Endodermal cell (in vitro differentiated cells): Measurements from ENCODE around the gene C6orf58. TPM values are rescaled to one million over a fixed set of nuclear protein-coding genes. Genes with fewer than 3 reads are reported as not detected.

Source experiments
- DNase-seq: peaks from one replicate; pipeline ENCODE4 v3.0.0-alpha.2; 2017
- H3K27ac ChIP-seq: 2 replicates; pipeline ENCODE4 v1.5.1; 2013; ENCODE audit warnings: mild to moderate bottlenecking, low read depth, low read length, moderate library complexity
- H3K27me3 ChIP-seq: 2 replicates; pipeline ENCODE4 v1.6.1; 2013; ENCODE audit warnings: mild to moderate bottlenecking, low read length, moderate library complexity; ENCODE audit not compliant: insufficient read depth, control insufficient read depth, poor library complexity, severe bottlenecking
- H3K36me3 ChIP-seq: 2 replicates; pipeline ENCODE4 v1.7.0; 2013; ENCODE audit warnings: mild to moderate bottlenecking, low read length, moderate library complexity; ENCODE audit not compliant: control insufficient read depth, insufficient read depth
- H3K4me1 ChIP-seq: one replicate; pipeline ENCODE4 v1.7.0; 2013; ENCODE audit warnings: low read length; ENCODE audit not compliant: control insufficient read depth, insufficient read depth
- H3K4me3 ChIP-seq: 2 replicates; pipeline ENCODE4 v1.5.1; 2013; ENCODE audit warnings: mild to moderate bottlenecking, low read length, moderate library complexity
- H3K9ac ChIP-seq: 2 replicates; pipeline ENCODE4 v1.6.1; 2013; ENCODE audit warnings: mild to moderate bottlenecking, low read length, moderate library complexity; ENCODE audit not compliant: poor library complexity, severe bottlenecking; ENCODE audit errors: extremely low read depth
- H3K9me3 ChIP-seq: 2 replicates; pipeline ENCODE4 v1.6.1; 2013; ENCODE audit warnings: mild to moderate bottlenecking, low read length, moderate library complexity; ENCODE audit not compliant: control insufficient read depth
- H3K27ac Mint-ChIP-seq: 2 replicates; pipeline ENCODE4 v1.8.0; 2020; ENCODE audit warnings: mixed read lengths
- H3K27me3 Mint-ChIP-seq: 2 replicates; pipeline ENCODE4 v1.8.0; 2021; ENCODE audit warnings: mild to moderate bottlenecking, mixed read lengths; ENCODE audit not compliant: insufficient read depth
- H3K36me3 Mint-ChIP-seq: 2 replicates; pipeline ENCODE4 v1.8.0; 2020; ENCODE audit warnings: low read depth, mixed read lengths
- H3K4me1 Mint-ChIP-seq: 2 replicates; pipeline ENCODE4 v1.8.0; 2020; ENCODE audit warnings: mixed read lengths
- H3K4me3 Mint-ChIP-seq: 2 replicates; pipeline ENCODE4 v1.8.0; 2020; ENCODE audit warnings: mild to moderate bottlenecking, moderate library complexity, mixed read lengths
- H3K9me3 Mint-ChIP-seq: 2 replicates; pipeline ENCODE4 v1.8.0; 2020; ENCODE audit warnings: mild to moderate bottlenecking, mixed read lengths
- WGBS, 2 experiments: methylation state at CpG; one replicate each; pipeline versions ENCODE4 v1.1.5 to v1.1.7; 2013; ENCODE audit warnings: missing lambda C conversion rate in 2 of 2, mixed read lengths in 1 of 2; ENCODE audit not compliant: insufficient coverage in 1 of 2, insufficient read length in 1 of 2; 5-methylcytosine and 5-hydroxymethylcytosine counted together
- total RNA-seq, 2 donors: library from RNA; stranded (reverse); fragmentation: NEBNext Ultra II Directional in 1 of 2; extraction: Animal tissue kit (Norgen Biotek cat#: 25700) in 1 of 2; gene quantifications; 2 replicates in 1 of 2; 3 replicates in 1 of 2; pipeline ENCODE4 v1.2.1, GENCODE V29; 2021
- TF ChIP-seq, protein P1 (sequence below): fragments of 200-600 bp; sonication (generic); conservative IDR thresholded peaks from 2 replicates; pipeline ENCODE4 v1.5.0; 2021; ENCODE audit warnings: antibody characterized with exemption, mild to moderate bottlenecking

The C6orf58 gene
- total RNA-seq, 2 donors from 2014 or later, result not detected

DNA sequence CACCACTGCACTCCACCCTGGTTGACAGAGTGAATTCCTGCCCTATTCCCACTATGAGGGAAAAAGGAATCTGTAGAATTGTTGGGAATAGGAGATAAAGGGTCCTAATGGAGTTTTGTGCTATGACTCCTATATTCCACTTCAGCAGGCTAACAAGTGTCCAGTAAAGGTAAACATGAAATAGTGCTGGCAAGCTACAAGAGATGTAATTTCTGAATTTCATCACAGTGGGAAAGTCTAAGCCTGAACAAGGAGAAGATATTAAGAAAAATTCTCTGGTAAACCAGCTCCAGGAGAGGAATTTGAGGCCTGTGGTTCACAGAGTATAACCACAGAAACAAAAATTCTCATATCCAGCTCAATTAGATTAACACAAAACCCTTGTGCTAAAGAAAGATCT lies 10.3 kb upstream of the C6orf58 start:
- Mint-ChIP-seq H3K9me3 (no peaks in the 10 kb centered on the region), H3K27ac (no peak overlapping the region)

DNA sequence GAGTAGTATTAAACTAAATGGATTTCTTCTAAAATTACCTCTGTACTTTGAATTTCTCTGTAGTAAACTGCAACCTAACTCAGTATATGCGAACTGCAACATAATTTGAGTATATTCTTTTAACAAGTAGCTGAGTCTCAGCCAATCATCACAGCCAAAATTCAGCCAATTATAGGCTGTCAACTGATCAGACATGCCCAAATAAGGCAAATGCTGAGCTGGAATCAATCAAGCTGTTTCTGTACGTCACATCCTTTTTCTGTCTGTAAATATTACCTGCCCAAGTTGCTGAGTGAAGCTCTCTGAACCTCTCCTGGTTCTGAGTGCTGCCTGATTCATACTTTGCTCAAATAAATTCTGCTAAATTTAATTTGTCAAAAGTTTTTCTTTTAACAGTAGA lies 9.5 kb upstream of the C6orf58 start:
- Histone ChIP-seq H3K9ac (no peak overlapping the region), H3K4me3 (no peak overlapping the region), H3K27me3 (no peaks in the 10 kb centered on the region), H3K27ac (no peak overlapping the region), H3K4me1 (no peaks in the 10 kb centered on the region), H3K9me3 (no peaks in the 10 kb centered on the region), H3K36me3 (no peaks in the 10 kb centered on the region)
- 88 to 99% methylated on average over 2 of the region's 2 CpGs for WGBS, 2 experiments
- Mint-ChIP-seq H3K36me3 (no peaks in the 10 kb centered on the region), H3K4me3 (no peak overlapping the region), H3K4me1 (no peaks in the 10 kb centered on the region), H3K9me3 (no peaks in the 10 kb centered on the region), H3K27ac (no peak overlapping the region), H3K27me3 (no peaks in the 10 kb centered on the region)
- TF ChIP-seq, protein P1, sequence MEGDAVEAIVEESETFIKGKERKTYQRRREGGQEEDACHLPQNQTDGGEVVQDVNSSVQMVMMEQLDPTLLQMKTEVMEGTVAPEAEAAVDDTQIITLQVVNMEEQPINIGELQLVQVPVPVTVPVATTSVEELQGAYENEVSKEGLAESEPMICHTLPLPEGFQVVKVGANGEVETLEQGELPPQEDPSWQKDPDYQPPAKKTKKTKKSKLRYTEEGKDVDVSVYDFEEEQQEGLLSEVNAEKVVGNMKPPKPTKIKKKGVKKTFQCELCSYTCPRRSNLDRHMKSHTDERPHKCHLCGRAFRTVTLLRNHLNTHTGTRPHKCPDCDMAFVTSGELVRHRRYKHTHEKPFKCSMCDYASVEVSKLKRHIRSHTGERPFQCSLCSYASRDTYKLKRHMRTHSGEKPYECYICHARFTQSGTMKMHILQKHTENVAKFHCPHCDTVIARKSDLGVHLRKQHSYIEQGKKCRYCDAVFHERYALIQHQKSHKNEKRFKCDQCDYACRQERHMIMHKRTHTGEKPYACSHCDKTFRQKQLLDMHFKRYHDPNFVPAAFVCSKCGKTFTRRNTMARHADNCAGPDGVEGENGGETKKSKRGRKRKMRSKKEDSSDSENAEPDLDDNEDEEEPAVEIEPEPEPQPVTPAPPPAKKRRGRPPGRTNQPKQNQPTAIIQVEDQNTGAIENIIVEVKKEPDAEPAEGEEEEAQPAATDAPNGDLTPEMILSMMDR, result no peak
- DNase-seq, result no peak

More for the DNA sequence above, 10.3 kb upstream of the C6orf58 start:
- Histone ChIP-seq H3K27ac (no peak overlapping the region), H3K36me3 (no peaks in the 10 kb centered on the region), H3K9me3 (no peaks in the 10 kb centered on the region), H3K4me1 (no peaks in the 10 kb centered on the region), H3K27me3 (no peaks in the 10 kb centered on the region), H3K4me3 (no peak overlapping the region), H3K9ac (no peak overlapping the region)
- H3K36me3 Mint-ChIP-seq, result no peaks in the 10 kb centered on the region
- no peak overlapping the region for H3K4me3 Mint-ChIP-seq
- DNase-seq, result no peak
- no peaks in the 10 kb centered on the region for H3K4me1 Mint-ChIP-seq
- H3K27me3 Mint-ChIP-seq, result no peaks in the 10 kb centered on the region
- TF ChIP-seq, protein P1, result no peak

DNA sequence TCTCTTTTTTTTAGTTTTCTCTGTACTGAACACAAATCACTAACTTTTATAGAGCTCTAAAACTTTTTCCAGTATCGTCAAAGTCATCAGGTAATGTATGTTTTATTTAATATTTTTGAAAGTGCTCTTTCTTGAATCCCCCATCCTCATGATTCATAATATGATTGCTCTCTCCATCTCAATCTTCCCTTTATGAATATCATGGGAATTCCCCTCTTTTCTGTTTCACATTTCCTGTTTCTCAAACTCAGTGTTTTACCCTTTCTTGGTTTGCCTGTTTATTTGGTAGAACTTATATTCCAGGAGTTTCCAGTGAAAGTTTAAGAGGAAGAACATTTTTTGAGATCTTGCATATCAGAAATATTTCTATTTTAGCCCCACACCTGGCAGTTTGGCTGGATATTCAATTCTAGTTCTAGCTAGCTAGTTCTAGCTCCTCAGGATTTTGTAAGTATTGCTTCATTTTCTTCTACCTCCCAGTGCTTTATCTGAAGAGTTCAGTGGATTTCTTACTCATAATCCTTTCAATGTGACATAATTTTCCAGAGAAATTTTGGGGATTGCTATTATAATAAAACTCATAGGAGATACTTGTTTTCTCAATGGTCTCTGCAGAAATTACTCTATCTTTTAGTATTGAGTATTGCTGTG lies 6.1 kb upstream of the C6orf58 start:
- no peak overlapping the region for H3K4me3 Mint-ChIP-seq
- TF ChIP-seq, protein P1, result no peak
- peak overlapping the region; percentile 8 for H3K27ac Mint-ChIP-seq
- DNase-seq, result no peak
- no peaks in the 10 kb centered on the region for H3K4me1 Mint-ChIP-seq
- no peak overlapping the region for H3K4me3 ChIP-seq
- no peaks in the 10 kb centered on the region for H3K36me3 Mint-ChIP-seq
- no peak overlapping the region for H3K9ac ChIP-seq
- H3K27me3 Mint-ChIP-seq, result no peaks in the 10 kb centered on the region
- WGBS, 2 experiments, result no CpG with 5 or more reads among the region's 1 CpG
- H3K9me3 Mint-ChIP-seq, result no peaks in the 10 kb centered on the region
- H3K27me3 ChIP-seq, result no peaks in the 10 kb centered on the region
- H3K36me3 ChIP-seq, result no peaks in the 10 kb centered on the region
- H3K9me3 ChIP-seq, result no peaks in the 10 kb centered on the region
- no peaks in the 10 kb centered on the region for H3K4me1 ChIP-seq
- H3K27ac ChIP-seq, result no peak overlapping the region
